Esophagus muscularis mucosa (tissue), 3 donors: ENCODE results near the gene COL5A3.

ENCODE experiments used
- POLR2A ChIP-seq: fragments of 450-650 bp; IDR thresholded peaks from one replicate; pipeline ENCODE4 v1.6.1; 2017; ENCODE audit warnings: antibody characterized with exemption, moderate library complexity, mild to moderate bottlenecking, low read depth
- POLR2AphosphoS5 ChIP-seq, 2 donors: sonication (generic); formaldehyde crosslinking; IDR thresholded peaks; one replicate each; pipeline ENCODE4 v1.6.1; 2017; ENCODE audit warnings: antibody characterized with exemption in 2 of 2
- TF ChIP-seq, protein P1 (sequence below), 3 experiments: fragments of 200-600 bp in 2 of 3; fragments of 450-650 bp in 1 of 3; sonication (generic) in 2 of 3; IDR thresholded peaks; one replicate each; pipeline ENCODE4 v1.5.1; 2017 to 2019; ENCODE audit warnings: antibody characterized with exemption in 3 of 3, mild to moderate bottlenecking in 2 of 3, moderate library complexity in 1 of 3

DNA sequence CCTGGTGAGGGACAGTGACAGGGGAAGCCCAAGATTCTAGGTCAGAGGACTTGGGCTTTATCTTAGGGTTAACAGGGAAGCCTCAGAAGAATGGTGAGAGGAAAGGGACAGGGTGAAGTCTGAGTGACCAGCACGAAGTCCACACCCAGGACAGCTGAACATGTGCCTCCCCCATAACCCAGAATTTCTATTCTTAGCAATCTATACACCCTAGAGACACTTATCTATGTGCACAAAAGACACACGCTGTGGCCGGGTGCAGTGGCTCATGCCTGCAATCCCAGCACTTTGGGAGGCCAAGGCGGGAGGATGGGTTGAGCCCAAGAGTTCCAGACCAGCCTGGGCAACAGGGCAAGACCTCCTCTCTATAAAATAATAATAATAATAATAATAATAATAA lies 62.9 kb downstream of the COL5A3 start:
- TF ChIP-seq, protein P1, sequence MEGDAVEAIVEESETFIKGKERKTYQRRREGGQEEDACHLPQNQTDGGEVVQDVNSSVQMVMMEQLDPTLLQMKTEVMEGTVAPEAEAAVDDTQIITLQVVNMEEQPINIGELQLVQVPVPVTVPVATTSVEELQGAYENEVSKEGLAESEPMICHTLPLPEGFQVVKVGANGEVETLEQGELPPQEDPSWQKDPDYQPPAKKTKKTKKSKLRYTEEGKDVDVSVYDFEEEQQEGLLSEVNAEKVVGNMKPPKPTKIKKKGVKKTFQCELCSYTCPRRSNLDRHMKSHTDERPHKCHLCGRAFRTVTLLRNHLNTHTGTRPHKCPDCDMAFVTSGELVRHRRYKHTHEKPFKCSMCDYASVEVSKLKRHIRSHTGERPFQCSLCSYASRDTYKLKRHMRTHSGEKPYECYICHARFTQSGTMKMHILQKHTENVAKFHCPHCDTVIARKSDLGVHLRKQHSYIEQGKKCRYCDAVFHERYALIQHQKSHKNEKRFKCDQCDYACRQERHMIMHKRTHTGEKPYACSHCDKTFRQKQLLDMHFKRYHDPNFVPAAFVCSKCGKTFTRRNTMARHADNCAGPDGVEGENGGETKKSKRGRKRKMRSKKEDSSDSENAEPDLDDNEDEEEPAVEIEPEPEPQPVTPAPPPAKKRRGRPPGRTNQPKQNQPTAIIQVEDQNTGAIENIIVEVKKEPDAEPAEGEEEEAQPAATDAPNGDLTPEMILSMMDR (IDR thresholded peaks at IDR 0.05): no peak
- no peak for TF ChIP-seq POLR2A
- TF ChIP-seq POLR2AphosphoS5 (IDR thresholded peaks at IDR 0.05): no peak
